ENCODE results near the gene CTNND2.

Gene CTNND2

GRCh38 chr5:11584017-11584416 is 320.2 kb downstream of the CTNND2 start:
- DNase-seq (ENCODE audit: low read depth): no peak

GRCh38 chr5:11579351-11579750 is 324.9 kb downstream of the CTNND2 start:
- DNase-seq (ENCODE audit: low read depth): no peak

GRCh38 chr5:11574787-11575186 is 329.5 kb downstream of the CTNND2 start:
- no peak for DNase-seq (ENCODE audit: low read depth)

GRCh38 chr5:11573140-11573992 is 330.9 kb downstream of the CTNND2 start:
- no peak for DNase-seq (ENCODE audit: low read depth)

GRCh38 chr5:11564706-11565105 is 339.5 kb downstream of the CTNND2 start:
- no peak for DNase-seq (ENCODE audit: low read depth)

- DNase-seq (ENCODE audit: low read depth): no peak
These were observed 340.4 kb downstream of the CTNND2 start for GRCh38 chr5:11563822-11564221.

GRCh38 chr5:11560915-11561697 is 343.1 kb downstream of the CTNND2 start:
- DNase-seq (ENCODE audit: low read depth): no peak

GRCh38 chr5:11557063-11557462 is 347.2 kb downstream of the CTNND2 start:
- no peak for DNase-seq (ENCODE audit: low read depth)

- DNase-seq (ENCODE audit: low read depth): no peak
These were observed 349.1 kb downstream of the CTNND2 start for GRCh38 chr5:11555171-11555570.

- DNase-seq (ENCODE audit: low read depth): no peak
These were observed 356.5 kb downstream of the CTNND2 start for GRCh38 chr5:11547730-11548129.

GRCh38 chr5:11547140-11547539 is 357.1 kb downstream of the CTNND2 start:
- no peak for DNase-seq (ENCODE audit: low read depth)

- DNase-seq (ENCODE audit: low read depth): no peak
These were observed 364.1 kb downstream of the CTNND2 start for GRCh38 chr5:11540112-11540511.

GRCh38 chr5:11531811-11532555 is 372.3 kb downstream of the CTNND2 start:
- no peak for DNase-seq (ENCODE audit: low read depth)

- DNase-seq (ENCODE audit: low read depth): no peak
These were observed 375.5 kb downstream of the CTNND2 start for GRCh38 chr5:11528720-11529119.

- no peak for DNase-seq (ENCODE audit: low read depth)
These were observed 376.4 kb downstream of the CTNND2 start for GRCh38 chr5:11527652-11528349.

- no peak for DNase-seq (ENCODE audit: low read depth)
These were observed 379.2 kb downstream of the CTNND2 start for GRCh38 chr5:11525020-11525419.

GRCh38 chr5:11524188-11524587 is 380.1 kb downstream of the CTNND2 start:
- no peak for DNase-seq (ENCODE audit: low read depth)

- DNase-seq (ENCODE audit: low read depth): no peak
These were observed 381.4 kb downstream of the CTNND2 start for GRCh38 chr5:11522796-11523195.

- DNase-seq (ENCODE audit: low read depth): no peak
These were observed 383.9 kb downstream of the CTNND2 start for GRCh38 chr5:11520241-11520930.

GRCh38 chr5:11519236-11519635 is 385.0 kb downstream of the CTNND2 start:
- DNase-seq (ENCODE audit: low read depth): no peak

GRCh38 chr5:11518676-11519075 is 385.6 kb downstream of the CTNND2 start:
- no peak for DNase-seq (ENCODE audit: low read depth)

All from fibroblast of the conjunctiva (primary cell).